Measurements from ENCODE around the gene SLC9C2. TPM values are rescaled to one million over a fixed set of nuclear protein-coding genes. Genes with fewer than 3 reads are reported as not detected.

The SLC9C2 gene
- total RNA-seq, 1 experiment from 2014 or later: not detected

DNA sequence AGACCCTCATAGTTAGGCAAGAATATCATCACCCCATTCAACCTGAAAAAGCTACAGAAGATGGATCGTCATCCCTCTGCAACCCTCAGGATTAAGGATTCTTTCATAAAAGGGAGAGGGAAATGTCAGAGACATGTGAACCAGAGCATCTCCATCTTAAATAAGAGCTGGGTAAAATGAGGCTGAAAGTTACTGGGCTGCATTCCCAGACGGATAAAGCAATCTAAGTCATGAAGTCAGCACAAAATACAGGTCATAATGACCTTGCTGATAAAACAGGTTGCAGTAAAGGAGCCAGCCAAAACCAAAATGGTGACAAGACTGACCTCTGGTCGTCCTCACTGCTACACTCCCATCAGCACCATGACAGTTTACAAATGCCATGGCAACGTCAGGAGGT lies 103.1 kb downstream of the SLC9C2 start:
- H3K56ac ChIP-seq (ENCODE audit: insufficient read length, low read depth, low read length): no peak overlapping the region
- Mint-ChIP-seq H3K9me3 (peaks cover 14 to 24% of the 10 kb centered on the region in 2 experiments; a peak in 4 of 5 replicates), H3K4me3 (no peak overlapping the region)

More for the DNA sequence above, 103.1 kb downstream of the SLC9C2 start:
- Histone ChIP-seq H3K79me2 (ENCODE audit: insufficient read depth, low read length) (no peaks in the 10 kb centered on the region), H3K9me3 (ENCODE audit: control insufficient read depth, low read depth, low read length) (peaks cover 4% of the 10 kb centered on the region), H3K18ac (ENCODE audit: insufficient read length, low read depth, low read length) (no peak overlapping the region), H3K23ac (ENCODE audit: insufficient read length, low read depth, low read length) (no peak overlapping the region), H2BK15ac (ENCODE audit: low read depth, low read length) (no peak overlapping the region), H4K8ac (replicated peaks; ENCODE audit: insufficient read length, low read depth, low read length) (no peak overlapping the region), H4K91ac (ENCODE audit: insufficient read length, low read depth, low read length) (no peak overlapping the region), H2BK20ac (ENCODE audit: low read depth, low read length, poor library complexity, severe bottlenecking) (no peak overlapping the region), H3K4me2 (ENCODE audit: insufficient read depth, insufficient read length, low read length) (no peak overlapping the region), H3K27ac (ENCODE audit: insufficient read length, low read depth, low read length) (no peak overlapping the region), H4K5ac (ENCODE audit: insufficient read length, low read depth, low read length) (no peak overlapping the region), H2AK5ac (ENCODE audit: insufficient read length, low read length) (no peak overlapping the region), H3T11ph (ENCODE audit: low read length) (no peak overlapping the region), H3K9ac (ENCODE audit: extremely low read depth, insufficient read length, low read length) (no peak overlapping the region), H2BK5ac (ENCODE audit: insufficient read length, low read length) (no peak overlapping the region), H3K23me2 (ENCODE audit: insufficient read length, low read depth, low read length, poor library complexity, severe bottlenecking) (no peaks in the 10 kb centered on the region), H3K14ac (ENCODE audit: insufficient read depth, low read length) (no peak overlapping the region), H3K27me3 (ENCODE audit: insufficient read depth, low read length) (no peaks in the 10 kb centered on the region), H3K79me1 (ENCODE audit: insufficient read depth, low read depth, low read length, poor library complexity, severe bottlenecking) (no peaks in the 10 kb centered on the region), H4K20me1 (ENCODE audit: control insufficient read depth, insufficient read depth, insufficient read length) (no peaks in the 10 kb centered on the region), H2BK12ac (ENCODE audit: insufficient read length, low read depth, low read length) (no peak overlapping the region), H3K4ac (ENCODE audit: low read depth, low read length) (no peak overlapping the region), H2AFZ (ENCODE audit: low read length) (no peak overlapping the region), H2BK120ac (ENCODE audit: low read depth, low read length, poor library complexity, severe bottlenecking) (no peak overlapping the region), H3K4me1 (ENCODE audit: insufficient read depth, low read length) (no peaks in the 10 kb centered on the region)
- H3K36me3 Mint-ChIP-seq (ENCODE audit: insufficient read depth in 1 of 3, low read depth in 3 of 3): peaks cover 6 to 24% (median 17%) of the 10 kb centered on the region in 3 experiments; a peak in 6 of 7 replicates
- WGBS (ENCODE audit: extremely low coverage, insufficient read length, low lambda C conversion rate): no CpG with 5 or more reads among the region's 4 CpGs
- no peaks in the 10 kb centered on the region for H3K27me3 Mint-ChIP-seq (ENCODE audit: low read depth)
- DNase-seq: no peak
- no peak overlapping the region for H3K27ac Mint-ChIP-seq
- peaks cover 0 to 3% of the 10 kb centered on the region in 2 experiments; a peak in 2 of 4 replicates for H3K4me1 Mint-ChIP-seq
- TF ChIP-seq, protein P1, sequence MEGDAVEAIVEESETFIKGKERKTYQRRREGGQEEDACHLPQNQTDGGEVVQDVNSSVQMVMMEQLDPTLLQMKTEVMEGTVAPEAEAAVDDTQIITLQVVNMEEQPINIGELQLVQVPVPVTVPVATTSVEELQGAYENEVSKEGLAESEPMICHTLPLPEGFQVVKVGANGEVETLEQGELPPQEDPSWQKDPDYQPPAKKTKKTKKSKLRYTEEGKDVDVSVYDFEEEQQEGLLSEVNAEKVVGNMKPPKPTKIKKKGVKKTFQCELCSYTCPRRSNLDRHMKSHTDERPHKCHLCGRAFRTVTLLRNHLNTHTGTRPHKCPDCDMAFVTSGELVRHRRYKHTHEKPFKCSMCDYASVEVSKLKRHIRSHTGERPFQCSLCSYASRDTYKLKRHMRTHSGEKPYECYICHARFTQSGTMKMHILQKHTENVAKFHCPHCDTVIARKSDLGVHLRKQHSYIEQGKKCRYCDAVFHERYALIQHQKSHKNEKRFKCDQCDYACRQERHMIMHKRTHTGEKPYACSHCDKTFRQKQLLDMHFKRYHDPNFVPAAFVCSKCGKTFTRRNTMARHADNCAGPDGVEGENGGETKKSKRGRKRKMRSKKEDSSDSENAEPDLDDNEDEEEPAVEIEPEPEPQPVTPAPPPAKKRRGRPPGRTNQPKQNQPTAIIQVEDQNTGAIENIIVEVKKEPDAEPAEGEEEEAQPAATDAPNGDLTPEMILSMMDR (conservative IDR thresholded peaks at IDR 0.05): no peak
